ENCODE data around the gene TSPAN18.

- TF ChIP-seq, protein P1, sequence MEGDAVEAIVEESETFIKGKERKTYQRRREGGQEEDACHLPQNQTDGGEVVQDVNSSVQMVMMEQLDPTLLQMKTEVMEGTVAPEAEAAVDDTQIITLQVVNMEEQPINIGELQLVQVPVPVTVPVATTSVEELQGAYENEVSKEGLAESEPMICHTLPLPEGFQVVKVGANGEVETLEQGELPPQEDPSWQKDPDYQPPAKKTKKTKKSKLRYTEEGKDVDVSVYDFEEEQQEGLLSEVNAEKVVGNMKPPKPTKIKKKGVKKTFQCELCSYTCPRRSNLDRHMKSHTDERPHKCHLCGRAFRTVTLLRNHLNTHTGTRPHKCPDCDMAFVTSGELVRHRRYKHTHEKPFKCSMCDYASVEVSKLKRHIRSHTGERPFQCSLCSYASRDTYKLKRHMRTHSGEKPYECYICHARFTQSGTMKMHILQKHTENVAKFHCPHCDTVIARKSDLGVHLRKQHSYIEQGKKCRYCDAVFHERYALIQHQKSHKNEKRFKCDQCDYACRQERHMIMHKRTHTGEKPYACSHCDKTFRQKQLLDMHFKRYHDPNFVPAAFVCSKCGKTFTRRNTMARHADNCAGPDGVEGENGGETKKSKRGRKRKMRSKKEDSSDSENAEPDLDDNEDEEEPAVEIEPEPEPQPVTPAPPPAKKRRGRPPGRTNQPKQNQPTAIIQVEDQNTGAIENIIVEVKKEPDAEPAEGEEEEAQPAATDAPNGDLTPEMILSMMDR (IDR thresholded peaks at IDR 0.05) = no peak
- no peak for TF ChIP-seq POLR2A (IDR thresholded peaks at IDR 0.05)
These were observed 12.0 kb downstream of the TSPAN18 start for GRCh38 chr11:44738791-44739190.
